ENCODE measurements around the gene DGCR2.

DNA sequence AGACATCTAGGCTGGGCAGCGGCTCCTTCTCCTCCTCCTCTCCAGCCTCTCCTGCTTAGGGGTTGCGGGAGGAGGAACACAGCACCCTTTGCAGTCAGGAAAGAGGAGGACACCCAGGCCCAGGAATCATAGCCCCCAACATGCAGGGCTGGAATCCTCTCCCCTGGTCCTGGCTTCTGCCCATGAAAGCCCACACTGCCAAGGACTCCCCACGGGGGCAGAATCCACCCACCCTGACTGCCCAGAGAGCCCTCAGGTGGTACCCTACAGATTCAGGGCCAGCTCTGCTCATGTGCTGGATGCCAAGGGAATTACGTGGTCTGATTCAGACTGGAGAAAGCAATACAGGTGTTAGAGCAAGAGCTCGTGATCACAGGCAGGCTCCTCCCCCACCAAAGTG is 17.8 kb upstream of the DGCR2 start:
- TF ChIP-seq, protein P1, sequence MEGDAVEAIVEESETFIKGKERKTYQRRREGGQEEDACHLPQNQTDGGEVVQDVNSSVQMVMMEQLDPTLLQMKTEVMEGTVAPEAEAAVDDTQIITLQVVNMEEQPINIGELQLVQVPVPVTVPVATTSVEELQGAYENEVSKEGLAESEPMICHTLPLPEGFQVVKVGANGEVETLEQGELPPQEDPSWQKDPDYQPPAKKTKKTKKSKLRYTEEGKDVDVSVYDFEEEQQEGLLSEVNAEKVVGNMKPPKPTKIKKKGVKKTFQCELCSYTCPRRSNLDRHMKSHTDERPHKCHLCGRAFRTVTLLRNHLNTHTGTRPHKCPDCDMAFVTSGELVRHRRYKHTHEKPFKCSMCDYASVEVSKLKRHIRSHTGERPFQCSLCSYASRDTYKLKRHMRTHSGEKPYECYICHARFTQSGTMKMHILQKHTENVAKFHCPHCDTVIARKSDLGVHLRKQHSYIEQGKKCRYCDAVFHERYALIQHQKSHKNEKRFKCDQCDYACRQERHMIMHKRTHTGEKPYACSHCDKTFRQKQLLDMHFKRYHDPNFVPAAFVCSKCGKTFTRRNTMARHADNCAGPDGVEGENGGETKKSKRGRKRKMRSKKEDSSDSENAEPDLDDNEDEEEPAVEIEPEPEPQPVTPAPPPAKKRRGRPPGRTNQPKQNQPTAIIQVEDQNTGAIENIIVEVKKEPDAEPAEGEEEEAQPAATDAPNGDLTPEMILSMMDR (conservative IDR thresholded peaks at IDR 0.05 in 1 of 2, IDR thresholded peaks at IDR 0.05 in 1 of 2; ENCODE audit: low read depth in 1 of 2, low read length in 2 of 2): no peak
- no peak for TF ChIP-seq EZH2 (IDR thresholded peaks at IDR 0.05; ENCODE audit: low read length, missing control alignments)
